Breast epithelium (tissue), 4 donors: Measurements from ENCODE around the gene TOP2B. TPM values are rescaled to one million over a fixed set of nuclear protein-coding genes. Genes with fewer than 3 reads are reported as not detected.

ENCODE experiments used
- DNase-seq, 2 donors: peaks; one replicate each; pipeline ENCODE4 v3.0.0-alpha.2; 2019; ENCODE audit warnings: low spot score in 2 of 2
- H3K27ac ChIP-seq, 2 donors: fragments of 200-600 bp; sonication (generic) in 1 of 2; one replicate each; pipeline ENCODE4 v1.5.1; 2016 to 2019; ENCODE audit warnings: mild to moderate bottlenecking in 1 of 2
- H3K27me3 ChIP-seq, 2 donors: fragments of 200-600 bp; sonication (generic) in 1 of 2; one replicate each; pipeline versions ENCODE4 v1.5.1 to v1.6.0; 2017 to 2019; ENCODE audit warnings: control low read depth in 1 of 2, mild to moderate bottlenecking in 1 of 2
- H3K36me3 ChIP-seq: fragments of 200-600 bp; one replicate; pipeline ENCODE4 v1.5.1; 2019
- H3K4me1 ChIP-seq, 2 donors: fragments of 200-600 bp; sonication (generic); one replicate each; pipeline ENCODE4 v1.5.1; 2016 to 2019; ENCODE audit warnings: control low read depth in 1 of 2
- H3K4me3 ChIP-seq, 3 donors: fragments of 200-600 bp; sonication (generic); 1 replicate in 2 of 3; 2 replicates in 1 of 3; pipeline ENCODE4 v1.5.1; 2016 to 2019; ENCODE audit warnings: mild to moderate bottlenecking in 3 of 3, moderate library complexity in 2 of 3
- H3K9me3 ChIP-seq, 2 donors: fragments of 200-600 bp; sonication (generic) in 1 of 2; one replicate each; pipeline ENCODE4 v1.5.1; 2016 to 2019; ENCODE audit warnings: control low read depth in 1 of 2
- POLR2A ChIP-seq: fragments of 450-650 bp; IDR thresholded peaks from one replicate; pipeline ENCODE4 v1.6.1; 2016; ENCODE audit warnings: antibody characterized with exemption, mild to moderate bottlenecking, moderate library complexity
- POLR2AphosphoS5 ChIP-seq, 3 donors: sonication (generic); formaldehyde crosslinking; IDR thresholded peaks; one replicate each; pipeline ENCODE4 v1.6.1; 2017; ENCODE audit warnings: antibody characterized with exemption in 3 of 3
- intact Hi-C: fragments of 100-400 bp; cut with DNase I; formaldehyde crosslinking; loops from one replicate; pipeline ENCODE4 v1.15.1; 2023; ENCODE audit warnings: low total_unique reads
- total RNA-seq, 3 donors: library from RNA; depleted of rRNA; stranded (reverse); fragments of >200 nt; gene quantifications; one replicate each; pipeline ENCODE4 v1.1.0, GENCODE V29; 2016
- TF ChIP-seq, protein P1 (sequence below), 3 donors: fragments of 450-650 bp; IDR thresholded peaks; one replicate each; pipeline ENCODE4 v1.5.1; 2016 to 2017; ENCODE audit warnings: antibody characterized with exemption in 3 of 3, mild to moderate bottlenecking in 3 of 3, moderate library complexity in 3 of 3

The TOP2B gene
- total RNA-seq, 3 donors from 2014 or later: 79.8 to 145 (median 125) TPM

DNA sequence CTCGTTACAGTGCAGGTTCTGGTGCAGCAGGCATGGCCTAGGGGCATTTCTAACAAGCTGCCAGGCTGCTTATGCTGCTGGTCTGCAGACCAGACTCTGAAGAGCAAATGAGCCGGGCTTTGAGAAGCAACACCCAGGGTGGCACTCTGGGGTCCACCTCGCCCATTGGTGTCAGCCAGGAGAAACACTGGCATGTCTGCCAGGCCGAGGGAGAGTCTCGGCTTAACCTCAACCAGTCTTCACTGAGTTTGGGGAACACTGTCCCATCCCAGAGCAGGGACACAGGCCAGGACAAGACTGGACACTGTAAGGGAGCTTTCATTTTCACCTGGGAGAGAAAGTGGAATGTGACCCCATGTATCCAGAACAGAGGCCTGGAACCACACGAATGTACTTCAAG lies 93.4 kb downstream of the TOP2B start:
- no peaks in the 10 kb centered on the region for H3K4me1 ChIP-seq
- TF ChIP-seq POLR2A: no peak
- TF ChIP-seq POLR2AphosphoS5 (IDR thresholded peaks at IDR 0.05): no peak
- TF ChIP-seq, protein P1, sequence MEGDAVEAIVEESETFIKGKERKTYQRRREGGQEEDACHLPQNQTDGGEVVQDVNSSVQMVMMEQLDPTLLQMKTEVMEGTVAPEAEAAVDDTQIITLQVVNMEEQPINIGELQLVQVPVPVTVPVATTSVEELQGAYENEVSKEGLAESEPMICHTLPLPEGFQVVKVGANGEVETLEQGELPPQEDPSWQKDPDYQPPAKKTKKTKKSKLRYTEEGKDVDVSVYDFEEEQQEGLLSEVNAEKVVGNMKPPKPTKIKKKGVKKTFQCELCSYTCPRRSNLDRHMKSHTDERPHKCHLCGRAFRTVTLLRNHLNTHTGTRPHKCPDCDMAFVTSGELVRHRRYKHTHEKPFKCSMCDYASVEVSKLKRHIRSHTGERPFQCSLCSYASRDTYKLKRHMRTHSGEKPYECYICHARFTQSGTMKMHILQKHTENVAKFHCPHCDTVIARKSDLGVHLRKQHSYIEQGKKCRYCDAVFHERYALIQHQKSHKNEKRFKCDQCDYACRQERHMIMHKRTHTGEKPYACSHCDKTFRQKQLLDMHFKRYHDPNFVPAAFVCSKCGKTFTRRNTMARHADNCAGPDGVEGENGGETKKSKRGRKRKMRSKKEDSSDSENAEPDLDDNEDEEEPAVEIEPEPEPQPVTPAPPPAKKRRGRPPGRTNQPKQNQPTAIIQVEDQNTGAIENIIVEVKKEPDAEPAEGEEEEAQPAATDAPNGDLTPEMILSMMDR (IDR thresholded peaks at IDR 0.05): no peak
- no peaks in the 10 kb centered on the region for H3K27me3 ChIP-seq
- H3K36me3 ChIP-seq: no peaks in the 10 kb centered on the region
- H3K9me3 ChIP-seq: no peaks in the 10 kb centered on the region
- no peak overlapping the region for H3K4me3 ChIP-seq
- intact Hi-C loops: loop anchor here (5.0 kb wide), 1 partner anchor 739 kb away; no protein-coding TSS in a partner anchor
- DNase-seq: no peak
- H3K27ac ChIP-seq: no peak overlapping the region

DNA sequence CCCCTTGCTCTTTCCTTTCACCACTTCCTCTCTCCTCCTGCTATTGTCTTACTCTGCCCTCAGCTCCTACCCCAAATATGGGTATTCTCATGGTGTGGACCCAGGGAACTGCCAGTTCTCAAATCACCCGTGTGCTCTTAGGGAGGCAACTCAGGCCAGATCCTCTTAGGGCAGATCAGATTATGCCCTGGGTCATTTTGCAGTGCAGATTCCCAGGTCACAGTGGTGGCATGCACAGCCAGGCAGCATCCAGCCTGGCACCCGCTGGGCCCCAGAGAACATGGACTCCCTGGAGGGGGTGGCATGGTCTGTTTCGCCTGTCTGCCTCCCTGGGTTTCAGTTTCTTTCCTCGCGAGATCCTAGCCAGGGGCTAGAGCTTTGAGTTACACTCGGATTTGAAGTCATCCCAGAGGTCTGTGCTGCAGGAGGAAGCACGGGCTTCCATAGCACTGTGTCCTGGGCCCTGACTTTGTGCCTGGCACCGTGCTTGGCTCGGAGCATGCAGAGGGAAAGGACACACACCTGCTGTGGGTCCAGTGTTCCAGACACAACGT lies 96.1 kb downstream of the TOP2B start:
- H3K9me3 ChIP-seq: no peaks in the 10 kb centered on the region
- no peak overlapping the region for H3K27ac ChIP-seq
- no peak overlapping the region for H3K4me3 ChIP-seq
- no peaks in the 10 kb centered on the region for H3K27me3 ChIP-seq
- no peak for DNase-seq
- TF ChIP-seq POLR2AphosphoS5 (IDR thresholded peaks at IDR 0.05) (no peak), POLR2A (no peak)
- TF ChIP-seq, protein P1 (IDR thresholded peaks at IDR 0.05): no peak
- intact Hi-C loops: no loop called here
- no peaks in the 10 kb centered on the region for H3K4me1 ChIP-seq
- H3K36me3 ChIP-seq: no peaks in the 10 kb centered on the region

DNA sequence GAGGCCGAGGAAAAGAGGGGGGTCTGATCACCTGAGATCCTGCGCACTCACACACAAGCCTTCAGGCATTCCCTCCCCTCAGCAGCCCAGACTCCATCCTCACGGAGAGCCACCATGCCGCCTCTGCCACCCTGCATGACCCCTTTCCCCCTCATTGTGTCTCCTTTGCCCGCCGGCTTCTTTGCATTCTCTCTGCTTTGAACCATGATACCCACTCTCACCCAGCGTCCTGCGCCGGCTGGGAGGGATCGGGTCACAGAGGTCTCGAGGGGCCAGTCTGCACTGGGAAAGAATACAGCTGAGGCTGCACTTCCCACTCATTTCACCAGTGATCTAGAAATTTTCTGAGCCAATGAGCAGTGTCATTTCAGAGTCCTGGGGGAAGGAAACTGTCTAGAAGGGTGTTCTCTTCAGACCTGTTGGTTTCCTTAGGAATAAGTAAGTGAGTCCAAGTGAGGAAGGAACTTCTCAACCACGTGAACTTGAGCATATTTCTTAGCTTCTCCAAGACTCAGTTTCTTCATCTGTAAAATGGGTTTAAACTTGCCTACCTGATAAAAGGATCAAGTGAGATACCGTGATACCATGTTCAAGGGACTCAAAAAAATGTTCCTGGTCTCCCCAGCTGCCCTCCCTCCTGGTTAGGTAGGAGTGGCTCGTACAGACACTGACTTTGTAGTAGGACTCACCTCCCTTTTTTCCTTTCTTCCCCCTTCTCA lies 96.7 kb downstream of the TOP2B start:
- TF ChIP-seq, protein P1 (IDR thresholded peaks at IDR 0.05): no peak
- TF ChIP-seq POLR2AphosphoS5 (IDR thresholded peaks at IDR 0.05) (no peak), POLR2A (no peak)
- Histone ChIP-seq H3K36me3 (no peaks in the 10 kb centered on the region), H3K27me3 (no peaks in the 10 kb centered on the region), H3K4me1 (no peaks in the 10 kb centered on the region), H3K27ac (no peak overlapping the region), H3K9me3 (no peaks in the 10 kb centered on the region), H3K4me3 (no peak overlapping the region)
- intact Hi-C loops: no loop called here
- DNase-seq: no peak

DNA sequence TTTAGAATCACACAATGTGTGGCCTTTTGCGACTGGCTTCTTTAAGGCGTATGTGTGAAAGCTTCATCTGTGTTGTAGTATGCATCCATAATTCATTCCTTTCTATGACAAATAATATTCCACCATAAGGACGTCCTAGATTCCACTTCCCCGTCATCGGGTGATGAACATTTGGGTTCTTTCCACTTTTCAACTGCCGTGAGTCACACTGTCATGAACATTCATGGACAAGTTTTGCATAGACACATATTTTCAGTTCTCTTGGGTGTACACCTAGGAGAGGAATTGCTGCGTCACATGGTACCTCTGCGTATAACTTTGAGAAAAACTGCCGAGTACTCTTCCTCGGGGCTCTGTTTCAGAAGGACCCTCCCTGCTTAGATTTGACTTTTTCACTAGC lies 97.3 kb downstream of the TOP2B start:
- H3K27ac ChIP-seq: no peak overlapping the region
- intact Hi-C loops: no loop called here
- no peak for TF ChIP-seq POLR2AphosphoS5 (IDR thresholded peaks at IDR 0.05)
- TF ChIP-seq POLR2A: no peak
- TF ChIP-seq, protein P1 (IDR thresholded peaks at IDR 0.05): no peak
- no peaks in the 10 kb centered on the region for H3K36me3 ChIP-seq
- DNase-seq: no peak
- no peaks in the 10 kb centered on the region for H3K4me1 ChIP-seq
- H3K9me3 ChIP-seq: no peaks in the 10 kb centered on the region
- no peak overlapping the region for H3K4me3 ChIP-seq
- no peaks in the 10 kb centered on the region for H3K27me3 ChIP-seq

DNA sequence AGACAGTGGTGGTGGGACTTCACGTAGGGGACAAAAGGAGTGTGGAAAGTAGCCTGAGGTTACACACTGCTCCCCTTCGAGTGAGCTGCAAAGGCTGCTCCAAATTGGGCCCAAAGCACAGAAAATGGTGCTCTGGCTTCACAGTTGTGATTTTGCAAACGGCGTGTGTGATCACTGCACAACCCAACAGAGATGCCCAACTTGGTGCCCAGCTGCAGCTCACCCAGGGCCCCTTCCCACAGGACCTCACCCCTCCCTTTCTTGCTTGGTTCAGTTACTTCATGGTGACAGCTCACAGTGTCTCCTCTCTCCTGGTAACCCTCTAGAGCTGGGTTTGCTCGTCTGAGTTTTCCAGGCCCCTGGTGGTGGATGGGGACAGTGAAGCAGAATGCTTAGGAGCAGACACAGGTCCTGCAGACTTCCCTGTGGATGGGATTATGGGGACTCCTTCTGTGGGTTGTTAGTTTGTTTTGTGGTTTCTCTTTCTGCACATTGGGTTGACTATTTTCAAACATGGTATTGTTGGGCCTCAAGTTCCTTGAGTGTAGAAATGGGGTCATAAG lies 98.3 kb downstream of the TOP2B start:
- Histone ChIP-seq H3K27me3 (no peaks in the 10 kb centered on the region), H3K4me3 (no peak overlapping the region), H3K4me1 (no peaks in the 10 kb centered on the region), H3K9me3 (no peaks in the 10 kb centered on the region), H3K36me3 (no peaks in the 10 kb centered on the region), H3K27ac (no peak overlapping the region)
- DNase-seq: no peak
- TF ChIP-seq POLR2AphosphoS5 (IDR thresholded peaks at IDR 0.05): no peak
- TF ChIP-seq POLR2A: no peak
- TF ChIP-seq, protein P1 (IDR thresholded peaks at IDR 0.05): no peak
- intact Hi-C loops: no loop called here
